BJ (cell line): Measurements from ENCODE around the gene IL17F. TPM values are rescaled to one million over a fixed set of nuclear protein-coding genes. Genes with fewer than 3 reads are reported as not detected.

Experiments
- CTCF ChIA-PET: fragments of 350-600 bp; formaldehyde crosslinking; extraction: SDS; loops from one replicate; lab custom pipeline; 2021; ENCODE audit warnings: antibody characterized with exemption, inconsistent platforms; lab: Yijun Ruan, JAX
- POLR2A ChIA-PET: fragments of 300-600 bp; sonication (Branson Sonifier 250); formaldehyde crosslinking; extraction: SDS; loops from one replicate; lab custom pipeline; 2021; ENCODE audit warnings: antibody characterized with exemption; lab: Charles Lee
- DNase-seq: peaks from one replicate; pipeline ENCODE4 v3.0.0-alpha.2; 2011; ENCODE audit warnings: low read depth
- H3K27me3 ChIP-seq: 2 replicates; pipeline ENCODE4 v1.6.0; 2011; ENCODE audit warnings: low read length; ENCODE audit not compliant: control insufficient read depth, insufficient read depth
- H3K36me3 ChIP-seq: 2 replicates; pipeline ENCODE4 v1.5.1; 2011; ENCODE audit warnings: low read length; ENCODE audit not compliant: control insufficient read depth, insufficient read depth
- H3K4me3 ChIP-seq: 2 replicates; pipeline ENCODE4 v1.5.1; 2011; ENCODE audit warnings: low read depth, mild to moderate bottlenecking, control low read depth, low read length
- CTCF ChIP-seq: IDR thresholded peaks from 2 replicates; pipeline ENCODE4 v1.5.1; 2011; ENCODE audit warnings: low read depth, mild to moderate bottlenecking, control low read depth, inconsistent platforms, low read length, moderate library complexity; ENCODE audit not compliant: insufficient read depth
- polyA plus RNA-seq: library from polyadenylated mRNA; depleted of rRNA; stranded (reverse); fragments of >200 nt; gene quantifications from 2 replicates; pipeline ENCODE4 v1.2.3, GENCODE V29; 2011

IL17F gene
- polyA plus RNA-seq, 1 experiment = not detected

- ChIA-PET CTCF (interaction anchor here (1.1 kb wide), 1 partner anchor 9 kb away, joined by 4 read pairs; no protein-coding TSS in a partner anchor), POLR2A (no interaction called here)
- Histone ChIP-seq H3K36me3 (no peaks in the 10 kb centered on the region), H3K4me3 (no peak overlapping the region), H3K27me3 (peaks cover 6% of the 10 kb centered on the region)
- TF ChIP-seq CTCF = no peak
- no peak for DNase-seq
These were observed 6.8 kb upstream of the IL17F start for GRCh38 chr6:52251113-52251512.

GRCh38 chr6:52249078-52249477 is 4.8 kb upstream of the IL17F start:
- Histone ChIP-seq H3K4me3 (no peak overlapping the region), H3K36me3 (no peaks in the 10 kb centered on the region), H3K27me3 (peaks cover 7% of the 10 kb centered on the region)
- ChIA-PET CTCF (no interaction called here), POLR2A (no interaction called here)
- DNase-seq = no peak
- TF ChIP-seq CTCF = no peak

GRCh38 chr6:52245425-52245824 is 1.1 kb upstream of the IL17F start:
- H3K36me3 ChIP-seq = no peaks in the 10 kb centered on the region
- peaks cover 9% of the 10 kb centered on the region for H3K27me3 ChIP-seq
- POLR2A ChIA-PET = no interaction called here
- no peak for TF ChIP-seq CTCF
- DNase-seq = no peak
- CTCF ChIA-PET = no interaction called here
- no peak overlapping the region for H3K4me3 ChIP-seq

- CTCF ChIA-PET = interaction anchor here (0.7 to 1.3 kb wide), 5 partner anchors 9 to 21 kb away, joined by 3 to 4 read pairs (median 4); no protein-coding TSS in a partner anchor
- Histone ChIP-seq H3K4me3 (no peak overlapping the region), H3K27me3 (peaks cover 9% of the 10 kb centered on the region), H3K36me3 (no peaks in the 10 kb centered on the region)
- POLR2A ChIA-PET = no interaction called here
- TF ChIP-seq CTCF = no peak
- DNase-seq = no peak
These were observed 912 bp downstream of the IL17F start for GRCh38 chr6:52243282-52243893.

GRCh38 chr6:52241819-52242218 is 2.5 kb downstream of the IL17F start:
- Histone ChIP-seq H3K36me3 (no peaks in the 10 kb centered on the region), H3K4me3 (no peak overlapping the region), H3K27me3 (peaks cover 6% of the 10 kb centered on the region)
- no peak for DNase-seq
- ChIA-PET CTCF (interaction anchor here (1.0 to 1.3 kb wide), 5 partner anchors 9 to 192 kb away, joined by 3 to 4 read pairs (median 4); no protein-coding TSS in a partner anchor), POLR2A (no interaction called here)
- TF ChIP-seq CTCF = no peak
